Tracheal epithelial cell (primary cell): ENCODE data around the gene NUPR2. TPM values are rescaled to one million over a fixed set of nuclear protein-coding genes. Genes with fewer than 3 reads are reported as not detected.

ENCODE experiments used
- total RNA-seq: library from RNA; depleted of rRNA; stranded (reverse); fragments of >200 nt; gene quantifications from 2 replicates; pipeline ENCODE4 v1.2.1, GENCODE V29; 2014

Gene NUPR2
- not detected in 2 replicates for total RNA-seq

GRCh38 chr7:56115852-56116538 is at the start of gene NUPR2:
Gene NUPR2, minus strand, starts transcription at chr7:56116417. Its CDS starts 103 bp downstream, at chr7:56116314.

DNA sequence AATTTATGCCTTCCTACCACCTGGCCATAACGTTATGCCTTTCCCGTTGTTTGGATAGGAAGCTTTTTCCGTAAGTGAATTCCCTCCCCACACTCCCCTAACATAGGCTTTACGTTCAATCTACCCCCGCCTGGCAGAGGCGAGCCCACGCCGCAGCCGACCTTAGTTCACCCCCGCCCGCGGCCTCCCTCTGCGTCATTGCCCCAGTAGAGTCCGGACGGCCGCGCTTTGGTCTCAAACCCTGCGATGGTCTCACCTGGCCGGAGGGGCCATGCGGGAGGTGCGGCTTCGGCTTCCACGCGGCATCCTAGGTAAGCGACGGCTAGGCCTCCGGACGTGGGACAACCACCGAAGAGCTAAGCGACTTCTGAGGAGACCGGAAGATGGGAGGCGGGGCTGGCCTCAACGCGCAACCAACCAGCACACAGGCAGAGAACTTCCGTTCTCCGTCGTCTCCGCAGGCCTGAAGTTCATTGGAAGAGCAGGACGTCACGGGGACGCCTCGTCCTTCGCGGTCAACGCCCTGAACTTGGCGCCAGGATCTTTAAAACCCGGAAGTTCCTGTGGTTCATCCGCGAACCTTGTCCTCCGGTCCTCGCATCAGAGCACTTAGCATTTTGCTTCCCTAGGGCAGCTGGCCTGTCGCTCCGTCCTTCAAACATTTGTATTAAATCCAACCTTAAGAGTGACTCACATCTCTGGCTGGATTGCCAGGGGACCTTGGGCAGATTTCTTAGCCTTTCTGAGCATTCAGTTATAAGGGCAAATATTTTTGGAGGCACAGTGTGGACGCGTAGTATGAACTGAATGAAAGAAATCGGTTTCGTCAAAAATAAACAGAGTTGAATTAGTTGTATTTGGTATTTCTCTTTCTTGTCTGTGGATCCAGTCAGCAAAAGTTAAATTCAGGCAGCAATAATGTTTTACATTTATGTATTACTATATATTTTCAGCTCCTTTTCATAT is 9.8 kb downstream of the NUPR2 start, which contains the start of gene CHCHD2:
Gene CHCHD2, minus strand, starts transcription at position 369 of the 966 bp plus-strand sequence. Its CDS starts 63 bp downstream, at position 306.

GRCh38 chr7:56092789-56093531 is 23.3 kb downstream of the NUPR2 start, which contains the start of gene PHKG1:
Gene PHKG1, minus strand, starts transcription at chr7:56092952. Its CDS starts 4,011 bp downstream, at chr7:56088941.

Other genes with a start within 250 kb of the NUPR2 start
- 2.6 and 6.5 TPM in 2 replicates for gene ZNF713, start 229.0 kb downstream of the NUPR2 start, total RNA-seq
- gene MRPS17, start 164.5 kb downstream of the NUPR2 start, total RNA-seq: 20.0 and 33.0 TPM in 2 replicates
- 43.6 and 80.8 TPM in 2 replicates for gene NIPSNAP2, start 151.8 kb downstream of the NUPR2 start, total RNA-seq
- 152 and 214 TPM in 2 replicates for gene PSPH, start 65.0 kb downstream of the NUPR2 start, total RNA-seq
- gene CCT6A, start 64.7 kb downstream of the NUPR2 start, total RNA-seq: 221 and 354 TPM in 2 replicates
- 187 and 220 TPM in 2 replicates for gene SUMF2, start 52.1 kb downstream of the NUPR2 start, total RNA-seq
- gene PHKG1, start 23.5 kb downstream of the NUPR2 start, total RNA-seq: 0.21 and 1.2 TPM in 2 replicates
- 430 and 442 TPM in 2 replicates for gene CHCHD2, start 9.9 kb downstream of the NUPR2 start, total RNA-seq